ENCODE measurements around the gene LGALS3BP. TPM values are rescaled to one million over a fixed set of nuclear protein-coding genes. Genes with fewer than 3 reads are reported as not detected.

LGALS3BP gene
- total and polyA plus RNA-seq, 2 experiments from 2014 or later = 15.1 to 36.5 TPM

DNA sequence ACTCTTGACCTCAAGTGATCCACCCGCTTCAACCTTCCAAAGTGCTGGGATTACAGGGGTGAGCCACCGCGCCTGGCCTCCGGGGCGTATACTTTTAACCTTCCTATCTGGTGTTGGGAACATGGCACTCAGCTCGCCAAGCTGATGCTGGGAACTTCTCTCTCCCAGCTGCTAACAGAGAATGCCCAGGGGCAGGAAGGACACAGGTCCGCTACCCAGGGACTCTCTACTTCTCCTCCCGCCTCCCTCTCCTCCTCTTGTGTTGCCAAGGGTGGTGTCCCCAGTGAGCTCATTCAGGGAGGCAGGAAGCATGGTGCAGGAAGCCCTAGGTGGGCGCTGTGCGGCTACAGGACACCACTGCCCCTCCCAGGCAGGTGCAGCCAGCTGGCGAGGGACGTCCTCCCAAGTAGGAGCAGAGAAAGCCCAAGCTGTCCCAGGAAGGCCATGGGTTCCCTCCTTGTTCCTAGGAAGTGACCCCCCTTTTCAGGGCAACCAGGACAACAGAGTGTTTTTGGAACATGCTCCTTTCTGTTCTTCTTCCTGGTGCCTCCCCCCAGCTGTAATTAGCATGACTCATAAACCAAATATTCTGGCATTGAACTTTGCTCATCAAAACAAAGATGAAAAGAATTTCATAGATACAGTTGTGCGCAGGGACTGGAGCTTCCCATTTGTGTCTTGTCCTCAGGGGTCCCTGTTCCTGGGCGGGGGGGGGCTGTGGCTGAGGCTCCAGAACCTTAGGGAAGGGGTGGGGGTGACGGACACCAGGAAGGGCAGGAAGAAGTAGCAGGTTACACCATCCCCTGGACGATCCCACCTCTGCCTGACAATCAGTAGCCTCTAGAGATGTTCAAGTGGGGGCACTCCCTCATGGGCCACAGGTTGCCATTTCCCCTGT, 46.9 kb upstream of the LGALS3BP start:
- H3K9me2 ChIP-seq (ENCODE audit: insufficient read depth) = no peaks in the 10 kb centered on the region
- peaks cover 50% of the 10 kb centered on the region for H3K27me3 ChIP-seq (ENCODE audit: insufficient read depth)
- DNase-seq (ENCODE audit: low spot score) = no peak
- H3K27ac ChIP-seq (ENCODE audit: low read depth) = no peak overlapping the region
- Mint-ChIP-seq H3K9me3 (no peaks in the 10 kb centered on the region; the same call in 2 of the 3 replicates), H3K27ac (no peak overlapping the region), H3K4me1 (peaks cover 16% of the 10 kb centered on the region), H3K36me3 (ENCODE audit: low read depth) (no peaks in the 10 kb centered on the region; the same call in 2 of the 3 replicates), H3K4me3 (peak overlapping the region; percentile 36; the same call in 1 of the 3 replicates), H3K27me3 (ENCODE audit: insufficient read depth, low read depth, poor library complexity) (peaks cover 53% of the 10 kb centered on the region)
- H3K36me3 ChIP-seq (ENCODE audit: insufficient read depth) = no peaks in the 10 kb centered on the region
- H2AFZ ChIP-seq = no peak overlapping the region
- peaks cover 7% of the 10 kb centered on the region for H3K4me1 ChIP-seq (ENCODE audit: insufficient read depth)
- no peaks in the 10 kb centered on the region for H3K79me2 ChIP-seq (replicated peaks; ENCODE audit: insufficient read depth)
- 0 out of 2 replicates have a peak, but pooled peaks cover 2% of the 10 kb centered on the region for H3F3A ChIP-seq (replicated peaks; ENCODE audit: low read depth)
- H4K20me1 ChIP-seq (replicated peaks; ENCODE audit: insufficient read depth) = no peaks in the 10 kb centered on the region
- H3K4me3 ChIP-seq = no peak overlapping the region
- no peak for ATAC-seq
- TF ChIP-seq EZH2phosphoT487 (IDR thresholded peaks at IDR 0.05; ENCODE audit: unreplicated experiment) (no peak), JUNB (IDR thresholded peaks at IDR 0.05; ENCODE audit: unreplicated experiment) (no peak), ZNF331 (CRISPR knock-in tag; IDR thresholded peaks at IDR 0.05; ENCODE audit: low read depth) (no peak)
- H3K4me2 ChIP-seq = no peak overlapping the region

- Histone ChIP-seq H3K27ac (ENCODE audit: low read depth) (no peak overlapping the region), H4K20me1 (replicated peaks; ENCODE audit: insufficient read depth) (no peaks in the 10 kb centered on the region), H3K4me3 (peak overlapping the region; percentile 92), H3K27me3 (ENCODE audit: insufficient read depth) (peaks cover 65% of the 10 kb centered on the region), H3K4me1 (ENCODE audit: insufficient read depth) (peaks cover 7% of the 10 kb centered on the region), H3K9me2 (ENCODE audit: insufficient read depth) (no peaks in the 10 kb centered on the region), H3F3A (replicated peaks; ENCODE audit: low read depth) (0 out of 2 replicates have a peak, but pooled peaks cover 2% of the 10 kb centered on the region), H3K4me2 (peak overlapping the region; percentile 97), H3K36me3 (ENCODE audit: insufficient read depth) (no peaks in the 10 kb centered on the region), H2AFZ (peak overlapping the region; percentile 99), H3K79me2 (replicated peaks; ENCODE audit: insufficient read depth) (no peaks in the 10 kb centered on the region)
- H3K27me3 Mint-ChIP-seq (ENCODE audit: insufficient read depth, low read depth, poor library complexity) = peaks cover 59% of the 10 kb centered on the region
- H3K4me3 Mint-ChIP-seq = peak overlapping the region; percentile 85
- ATAC-seq = no peak
- no peak overlapping the region for H3K27ac Mint-ChIP-seq
- H3K4me1 Mint-ChIP-seq = peaks cover 15% of the 10 kb centered on the region
- no peak for DNase-seq (ENCODE audit: low spot score)
- H3K9me3 Mint-ChIP-seq = no peaks in the 10 kb centered on the region; the same call in 2 of the 3 replicates
- no peaks in the 10 kb centered on the region; the same call in 2 of the 3 replicates for H3K36me3 Mint-ChIP-seq (ENCODE audit: low read depth)
- TF ChIP-seq JUNB (IDR thresholded peaks at IDR 0.05; ENCODE audit: unreplicated experiment) (no peak), STAT1 (IDR thresholded peaks at IDR 0.05; ENCODE audit: unreplicated experiment) (no peak), NANOG (IDR thresholded peaks at IDR 0.05; ENCODE audit: borderline replicate concordance) (no peak), EZH2phosphoT487 (IDR thresholded peaks at IDR 0.05; ENCODE audit: unreplicated experiment) (no peak), ETS1 (IDR thresholded peaks at IDR 0.05) (no peak)
- TF ChIP-seq, protein P1, sequence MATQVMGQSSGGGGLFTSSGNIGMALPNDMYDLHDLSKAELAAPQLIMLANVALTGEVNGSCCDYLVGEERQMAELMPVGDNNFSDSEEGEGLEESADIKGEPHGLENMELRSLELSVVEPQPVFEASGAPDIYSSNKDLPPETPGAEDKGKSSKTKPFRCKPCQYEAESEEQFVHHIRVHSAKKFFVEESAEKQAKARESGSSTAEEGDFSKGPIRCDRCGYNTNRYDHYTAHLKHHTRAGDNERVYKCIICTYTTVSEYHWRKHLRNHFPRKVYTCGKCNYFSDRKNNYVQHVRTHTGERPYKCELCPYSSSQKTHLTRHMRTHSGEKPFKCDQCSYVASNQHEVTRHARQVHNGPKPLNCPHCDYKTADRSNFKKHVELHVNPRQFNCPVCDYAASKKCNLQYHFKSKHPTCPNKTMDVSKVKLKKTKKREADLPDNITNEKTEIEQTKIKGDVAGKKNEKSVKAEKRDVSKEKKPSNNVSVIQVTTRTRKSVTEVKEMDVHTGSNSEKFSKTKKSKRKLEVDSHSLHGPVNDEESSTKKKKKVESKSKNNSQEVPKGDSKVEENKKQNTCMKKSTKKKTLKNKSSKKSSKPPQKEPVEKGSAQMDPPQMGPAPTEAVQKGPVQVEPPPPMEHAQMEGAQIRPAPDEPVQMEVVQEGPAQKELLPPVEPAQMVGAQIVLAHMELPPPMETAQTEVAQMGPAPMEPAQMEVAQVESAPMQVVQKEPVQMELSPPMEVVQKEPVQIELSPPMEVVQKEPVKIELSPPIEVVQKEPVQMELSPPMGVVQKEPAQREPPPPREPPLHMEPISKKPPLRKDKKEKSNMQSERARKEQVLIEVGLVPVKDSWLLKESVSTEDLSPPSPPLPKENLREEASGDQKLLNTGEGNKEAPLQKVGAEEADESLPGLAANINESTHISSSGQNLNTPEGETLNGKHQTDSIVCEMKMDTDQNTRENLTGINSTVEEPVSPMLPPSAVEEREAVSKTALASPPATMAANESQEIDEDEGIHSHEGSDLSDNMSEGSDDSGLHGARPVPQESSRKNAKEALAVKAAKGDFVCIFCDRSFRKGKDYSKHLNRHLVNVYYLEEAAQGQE (IDR thresholded peaks at IDR 0.05; ENCODE audit: unreplicated experiment) = no peak
These were observed 45.4 kb upstream of the LGALS3BP start for GRCh38 chr17:79024901-79025737.

All from GM23338 (cell line).